Astrocyte of the cerebellum (primary cell): Measurements from ENCODE around the gene ZNF862.
A peak's percentile ranks its signal among the peaks of the same experiment; 100 is the strongest.
"Not testable (repeated sequence)": the region's sequence is repeated elsewhere in the genome, so short reads cannot be mapped to it uniquely, and the experiment has no call there.

Experiments used
- DNase-seq: peaks from one replicate; pipeline ENCODE4 v3.0.0-alpha.2; 2011; ENCODE audit warnings: low read depth
- H3K4me3 ChIP-seq: 2 replicates; pipeline ENCODE4 v1.5.1; 2011; ENCODE audit warnings: mild to moderate bottlenecking, low read depth, low read length, moderate library complexity
- in situ Hi-C: cut with HindIII; loops from 2 replicates; pipeline ENCODE4 v1.10.0; 2017; ENCODE audit warnings: low sequenced_read_pairs
- TF ChIP-seq, protein P1 (sequence below): IDR thresholded peaks from 2 replicates; pipeline ENCODE4 v1.5.1; 2012; ENCODE audit warnings: low read length, low read depth, moderate library complexity, mild to moderate bottlenecking; ENCODE audit errors: missing control alignments

The ZNF862 gene

DNA sequence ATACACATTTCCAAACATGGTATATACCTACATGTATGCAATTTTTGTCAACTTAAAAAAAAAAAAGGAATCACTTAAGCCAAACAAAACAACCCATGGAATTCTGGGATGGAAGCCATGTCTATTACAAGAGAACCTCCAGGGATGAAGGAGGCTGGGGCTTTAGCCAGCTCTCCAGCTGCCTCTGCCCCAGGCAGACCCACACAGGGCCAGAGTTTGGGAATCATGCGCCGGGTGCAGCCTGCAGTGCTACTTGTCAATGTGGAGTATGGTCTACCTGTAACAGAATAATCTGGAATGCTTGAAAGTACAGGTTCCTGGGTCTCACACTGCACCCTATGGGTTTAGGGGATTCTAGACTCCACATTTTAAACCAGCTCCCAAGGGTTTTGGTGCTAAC lies 46.4 kb downstream of the ZNF862 start:
- TF ChIP-seq, protein P1, sequence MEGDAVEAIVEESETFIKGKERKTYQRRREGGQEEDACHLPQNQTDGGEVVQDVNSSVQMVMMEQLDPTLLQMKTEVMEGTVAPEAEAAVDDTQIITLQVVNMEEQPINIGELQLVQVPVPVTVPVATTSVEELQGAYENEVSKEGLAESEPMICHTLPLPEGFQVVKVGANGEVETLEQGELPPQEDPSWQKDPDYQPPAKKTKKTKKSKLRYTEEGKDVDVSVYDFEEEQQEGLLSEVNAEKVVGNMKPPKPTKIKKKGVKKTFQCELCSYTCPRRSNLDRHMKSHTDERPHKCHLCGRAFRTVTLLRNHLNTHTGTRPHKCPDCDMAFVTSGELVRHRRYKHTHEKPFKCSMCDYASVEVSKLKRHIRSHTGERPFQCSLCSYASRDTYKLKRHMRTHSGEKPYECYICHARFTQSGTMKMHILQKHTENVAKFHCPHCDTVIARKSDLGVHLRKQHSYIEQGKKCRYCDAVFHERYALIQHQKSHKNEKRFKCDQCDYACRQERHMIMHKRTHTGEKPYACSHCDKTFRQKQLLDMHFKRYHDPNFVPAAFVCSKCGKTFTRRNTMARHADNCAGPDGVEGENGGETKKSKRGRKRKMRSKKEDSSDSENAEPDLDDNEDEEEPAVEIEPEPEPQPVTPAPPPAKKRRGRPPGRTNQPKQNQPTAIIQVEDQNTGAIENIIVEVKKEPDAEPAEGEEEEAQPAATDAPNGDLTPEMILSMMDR: no peak
- in situ Hi-C loops: no loop called here
- DNase-seq: peak; percentile 19
- no peak overlapping the region for H3K4me3 ChIP-seq

DNA sequence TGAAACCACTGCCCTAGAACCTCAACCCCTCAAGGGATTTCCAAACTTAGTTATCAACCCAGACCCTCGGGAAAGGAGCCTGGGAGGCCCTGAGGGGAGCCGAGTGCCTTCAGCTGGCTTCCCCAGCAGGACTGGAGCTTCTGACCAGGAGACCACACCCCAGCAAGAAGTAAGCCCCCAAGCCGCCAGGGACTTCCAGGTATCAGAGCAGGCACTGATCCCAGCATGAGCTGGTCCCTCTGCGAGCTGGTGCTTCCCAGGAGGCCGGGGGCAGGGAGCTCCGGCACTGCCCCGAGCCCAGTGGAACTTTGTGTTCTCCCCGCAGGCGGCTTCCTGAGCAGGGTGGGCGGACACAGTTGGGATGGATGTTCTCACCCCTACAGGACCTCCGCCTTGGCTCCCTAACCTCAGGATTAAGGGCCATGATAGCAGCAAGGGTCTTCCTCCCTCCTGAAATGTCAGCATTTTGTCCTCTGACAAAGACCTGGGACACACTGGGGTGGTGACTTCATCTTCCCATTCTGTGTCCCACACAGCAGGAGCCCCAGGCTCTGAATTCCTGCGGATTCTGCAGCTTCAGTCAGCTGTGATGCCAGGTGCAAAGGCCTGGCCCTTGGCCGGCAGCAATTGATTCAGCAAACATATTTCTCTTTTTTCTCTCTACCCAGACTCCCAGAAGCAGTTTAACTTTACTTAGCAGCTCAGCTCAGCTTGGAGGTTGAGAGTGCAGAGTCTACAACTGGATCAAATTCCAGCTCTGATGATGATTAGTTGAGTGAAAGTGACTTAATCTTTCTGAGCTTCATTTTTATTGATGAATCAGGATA lies 47.2 kb downstream of the ZNF862 start:
- no peak overlapping the region for H3K4me3 ChIP-seq
- TF ChIP-seq, protein P1: no peak
- in situ Hi-C loops: no loop called here
- DNase-seq: peak; percentile 41

DNA sequence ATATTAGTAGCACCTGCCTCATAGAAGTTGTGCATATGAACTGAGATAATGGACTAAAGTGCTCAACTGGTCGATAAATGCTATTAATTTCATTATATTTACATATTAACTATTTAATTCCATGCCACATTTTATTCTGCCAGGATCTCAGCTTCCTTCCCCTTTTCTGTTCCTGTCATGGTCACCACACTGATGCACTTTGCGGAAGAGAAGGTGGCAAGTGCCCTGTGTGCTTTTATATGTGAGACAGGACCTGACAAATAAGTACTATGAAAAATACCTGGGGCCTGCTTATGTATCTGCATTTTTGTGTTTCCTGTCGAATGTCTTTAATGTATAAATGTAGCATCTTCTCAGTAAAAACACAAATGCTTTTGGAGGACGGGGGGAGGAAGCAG lies 47.8 kb downstream of the ZNF862 start:
- TF ChIP-seq, protein P1: no peak
- in situ Hi-C loops: no loop called here

DNA sequence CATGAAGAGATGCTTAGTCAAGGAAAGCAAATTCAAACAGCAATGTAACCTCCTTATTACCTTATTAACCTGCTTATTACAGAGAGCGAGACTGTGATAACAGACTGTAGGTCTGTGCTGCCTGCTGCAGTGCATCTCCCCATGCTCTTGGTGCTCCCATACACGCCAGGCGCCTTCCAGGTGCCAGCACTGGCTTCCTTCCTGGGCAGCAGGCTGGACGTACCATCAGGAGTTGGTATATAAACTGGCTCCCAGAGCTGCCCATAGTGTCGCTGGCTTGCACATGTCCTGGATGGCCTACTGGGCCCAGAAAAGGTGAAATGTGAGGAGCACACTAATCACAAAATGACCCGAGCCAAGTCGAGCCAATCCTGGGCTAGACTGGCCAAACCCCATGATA lies 49.1 kb downstream of the ZNF862 start:
- TF ChIP-seq, protein P1: no peak
- H3K4me3 ChIP-seq: no peak overlapping the region
- no peak for DNase-seq
- in situ Hi-C loops: no loop called here

More for the DNA sequence above, 47.8 kb downstream of the ZNF862 start:
- DNase-seq: no peak
- no peak overlapping the region for H3K4me3 ChIP-seq

DNA sequence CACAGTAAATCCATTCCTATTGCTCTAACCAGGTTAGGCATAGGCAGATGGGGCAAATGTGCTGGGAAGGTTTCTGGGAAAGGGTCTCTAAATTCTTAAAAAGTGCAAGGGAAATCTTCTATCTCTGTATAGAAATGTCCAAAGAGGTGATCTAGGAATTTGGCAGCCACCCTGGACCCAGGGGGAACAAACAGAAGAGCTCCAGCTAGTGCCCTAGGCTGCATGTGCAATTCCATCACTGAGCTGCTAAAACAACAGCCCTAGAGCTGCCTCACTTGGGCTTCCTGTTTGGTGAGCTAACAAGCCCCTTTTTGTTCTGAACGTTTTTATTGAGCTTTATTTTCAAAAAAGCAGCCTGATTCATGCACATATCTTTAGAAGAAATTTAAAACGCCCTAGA lies 52.5 kb downstream of the ZNF862 start:
- in situ Hi-C loops, DNase-seq, H3K4me3 ChIP-seq: not testable (repeated sequence)

DNA sequence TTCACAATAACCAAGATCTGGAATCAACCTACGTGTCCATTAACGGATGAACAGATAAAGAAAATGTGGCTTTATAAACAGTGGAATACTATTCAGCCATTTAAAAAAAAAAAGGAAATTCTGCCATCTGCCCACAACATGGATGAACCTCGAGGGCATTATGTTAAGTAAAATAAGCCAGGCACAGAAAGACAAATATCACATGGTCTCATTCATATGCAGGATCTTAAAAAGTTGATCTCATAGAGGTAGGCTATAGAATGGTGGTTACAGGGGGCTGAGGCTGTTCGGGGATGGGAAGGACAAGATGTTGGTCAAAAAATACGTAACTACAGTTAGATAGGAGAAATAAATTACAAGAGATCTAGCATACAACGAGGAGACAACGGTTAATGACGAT lies 56.8 kb downstream of the ZNF862 start:
- H3K4me3 ChIP-seq, DNase-seq, in situ Hi-C loops: not testable (repeated sequence)

DNA sequence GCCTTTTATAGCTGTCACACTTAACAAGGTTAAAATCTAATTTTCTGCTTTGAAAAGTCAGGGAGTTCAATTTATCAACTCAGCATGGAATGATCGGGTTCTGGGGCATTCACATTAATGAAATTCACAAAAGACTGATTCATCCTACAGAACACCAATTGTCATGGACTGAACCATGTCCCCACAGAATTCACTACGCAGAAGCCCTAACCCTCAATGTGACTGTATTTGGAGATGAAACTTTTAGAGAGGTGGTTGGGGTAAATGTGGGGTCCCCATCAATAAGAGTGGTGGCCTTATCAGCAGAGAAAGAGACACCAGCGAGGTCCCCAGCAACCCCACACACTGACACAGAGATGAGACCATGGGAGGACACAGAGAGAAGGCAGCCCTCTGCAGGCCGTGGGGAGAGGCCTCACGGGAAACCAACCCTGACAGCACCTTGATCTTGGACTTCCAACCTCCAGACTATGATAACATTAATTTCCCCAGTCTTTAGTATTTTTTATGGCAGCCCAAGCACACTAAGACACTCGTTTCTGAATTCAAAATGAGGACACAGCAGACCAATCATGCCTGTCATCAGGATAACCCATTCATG lies 69.7 kb downstream of the ZNF862 start:
- in situ Hi-C loops, DNase-seq, H3K4me3 ChIP-seq: not testable (repeated sequence)

DNA sequence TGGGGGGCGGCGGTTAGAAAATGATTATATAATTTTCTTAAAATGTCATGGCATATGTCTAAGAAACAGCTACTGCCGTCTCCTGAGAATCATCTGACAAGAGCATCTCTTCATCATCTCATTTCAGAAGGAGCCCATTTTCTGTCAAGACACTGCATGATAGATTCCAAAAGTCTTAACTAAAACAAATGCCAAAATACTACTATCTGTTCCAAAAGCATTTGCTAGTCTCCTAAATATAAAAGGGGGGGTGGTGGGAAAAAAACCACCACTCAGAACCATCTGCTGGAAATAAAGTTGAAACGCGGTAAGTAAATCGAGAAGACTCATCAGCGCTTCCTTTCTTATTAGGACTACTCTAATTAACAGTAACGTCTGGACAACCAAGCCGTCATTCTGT lies 72.0 kb downstream of the ZNF862 start:
- DNase-seq, in situ Hi-C loops, H3K4me3 ChIP-seq: not testable (repeated sequence)

DNA sequence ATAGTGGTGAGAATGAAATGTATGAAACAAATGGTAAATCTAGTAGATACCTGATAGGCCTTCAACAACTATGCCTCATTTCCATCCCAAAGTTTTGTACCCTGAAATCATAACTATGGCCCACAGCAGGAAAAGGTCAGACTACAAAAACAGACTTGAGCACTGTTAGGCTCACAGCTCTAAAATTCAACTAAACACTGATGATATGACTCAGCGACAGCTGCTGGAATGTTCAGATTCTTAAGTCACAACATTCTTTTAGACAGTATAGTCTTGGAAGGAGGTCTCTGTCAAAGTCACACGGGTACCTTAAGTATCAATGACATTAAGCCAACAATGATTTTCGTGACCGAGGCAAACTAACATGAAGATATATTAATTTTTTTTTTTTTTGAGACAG lies 74.0 kb downstream of the ZNF862 start:
- H3K4me3 ChIP-seq, in situ Hi-C loops, DNase-seq: not testable (repeated sequence)
